Lower leg skin (tissue), 3 donors: Measurements from ENCODE around the gene CACNA1I.

Experiments used
- CTCF ChIP-seq, 3 donors: fragments of 450-650 bp; IDR thresholded peaks; one replicate each; pipeline ENCODE4 v1.5.1; 2016; ENCODE audit warnings: antibody characterized with exemption in 3 of 3, mild to moderate bottlenecking in 3 of 3, moderate library complexity in 2 of 3
- POLR2A ChIP-seq, 2 donors: fragments of 450-650 bp; IDR thresholded peaks; one replicate each; pipeline ENCODE4 v1.6.1; 2016 to 2017; ENCODE audit warnings: antibody characterized with exemption in 2 of 2, mild to moderate bottlenecking in 1 of 2, moderate library complexity in 1 of 2

- TF ChIP-seq CTCF (IDR thresholded peaks at IDR 0.05) (no peak), POLR2A (IDR thresholded peaks at IDR 0.05) (no peak)
Observed at GRCh38 chr22:39565414-39565944, 5.1 kb upstream of the CACNA1I start.
